Astrocyte (in vitro differentiated cells and primary cell): ENCODE results near the gene NBPF15.
"Not testable (repeated sequence)": the region's sequence is repeated elsewhere in the genome, so short reads cannot be mapped to it uniquely, and the experiment has no call there.

Experiments
- EZH2 ChIP-seq: IDR thresholded peaks from 2 replicates; pipeline ENCODE4 v1.6.1; 2012; ENCODE audit warnings: mild to moderate bottlenecking, low read length, inconsistent platforms; ENCODE audit not compliant: insufficient read depth
- TF ChIP-seq, protein P1 (sequence below): IDR thresholded peaks from 2 replicates; pipeline ENCODE4 v1.5.1; 2011; ENCODE audit warnings: low read depth, mild to moderate bottlenecking, inconsistent platforms, low read length, moderate library complexity; ENCODE audit not compliant: insufficient read depth

DNA sequence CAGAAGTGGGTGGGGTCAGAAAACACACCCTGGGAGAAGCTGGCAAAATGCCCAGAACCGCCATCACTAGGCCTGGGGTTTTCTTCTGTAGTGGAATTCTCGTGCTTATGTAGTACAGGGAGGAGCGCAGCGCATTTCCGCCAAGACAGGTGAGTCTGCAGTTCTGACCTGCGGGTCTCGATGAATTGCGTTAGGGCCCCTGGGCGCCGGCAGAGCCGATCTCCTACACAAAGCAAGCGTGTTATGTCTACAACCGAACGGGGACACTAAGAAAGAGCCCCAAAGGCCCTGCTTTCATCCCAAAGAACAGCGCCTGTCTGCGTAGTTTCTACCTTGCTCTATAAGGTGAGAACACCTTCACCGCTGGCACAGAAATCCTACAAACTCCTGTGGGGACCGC is 28.9 kb upstream of the NBPF15 start:
- TF ChIP-seq, protein P1, sequence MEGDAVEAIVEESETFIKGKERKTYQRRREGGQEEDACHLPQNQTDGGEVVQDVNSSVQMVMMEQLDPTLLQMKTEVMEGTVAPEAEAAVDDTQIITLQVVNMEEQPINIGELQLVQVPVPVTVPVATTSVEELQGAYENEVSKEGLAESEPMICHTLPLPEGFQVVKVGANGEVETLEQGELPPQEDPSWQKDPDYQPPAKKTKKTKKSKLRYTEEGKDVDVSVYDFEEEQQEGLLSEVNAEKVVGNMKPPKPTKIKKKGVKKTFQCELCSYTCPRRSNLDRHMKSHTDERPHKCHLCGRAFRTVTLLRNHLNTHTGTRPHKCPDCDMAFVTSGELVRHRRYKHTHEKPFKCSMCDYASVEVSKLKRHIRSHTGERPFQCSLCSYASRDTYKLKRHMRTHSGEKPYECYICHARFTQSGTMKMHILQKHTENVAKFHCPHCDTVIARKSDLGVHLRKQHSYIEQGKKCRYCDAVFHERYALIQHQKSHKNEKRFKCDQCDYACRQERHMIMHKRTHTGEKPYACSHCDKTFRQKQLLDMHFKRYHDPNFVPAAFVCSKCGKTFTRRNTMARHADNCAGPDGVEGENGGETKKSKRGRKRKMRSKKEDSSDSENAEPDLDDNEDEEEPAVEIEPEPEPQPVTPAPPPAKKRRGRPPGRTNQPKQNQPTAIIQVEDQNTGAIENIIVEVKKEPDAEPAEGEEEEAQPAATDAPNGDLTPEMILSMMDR: not testable (repeated sequence)
- not testable (repeated sequence) for TF ChIP-seq EZH2
